Caco-2 (cell line): Measurements from ENCODE around the gene NAALADL2. TPM values are rescaled to one million over a fixed set of nuclear protein-coding genes. Genes with fewer than 3 reads are reported as not detected.
"Not testable (repeated sequence)": the region's sequence is repeated elsewhere in the genome, so short reads cannot be mapped to it uniquely, and the experiment has no call there.

ENCODE experiments used
- BruUV-seq: library from RNA; stranded (reverse); fragments of 400-500 nt; replicated peaks from 2 replicates; lab custom pipeline; 2021; lab: Mats Ljungman, UMichigan
- CTCF ChIA-PET: fragments of 300-600 bp; sonication (Branson Sonifier 250); formaldehyde crosslinking; loops from one replicate; lab custom pipeline; 2022; ENCODE audit warnings: antibody characterized with exemption; lab: Charles Lee
- POLR2A ChIA-PET: fragments of 300-600 bp; sonication (Branson Sonifier 250); formaldehyde crosslinking; loops from one replicate; lab custom pipeline; 2022; ENCODE audit warnings: antibody characterized with exemption; lab: Charles Lee
- DNase-seq, 2 experiments: peaks; one replicate each; pipeline versions ENCODE4 v3.0.0 to v3.0.0-alpha.2; 2020 to 2022
- H3K27me3 ChIP-seq: replicated peaks from 2 replicates; pipeline ENCODE4 v1.6.0; 2011; ENCODE audit warnings: low read length; ENCODE audit not compliant: control insufficient read depth, insufficient read depth
- H3K36me3 ChIP-seq: 2 replicates; pipeline ENCODE4 v1.5.1; 2011; ENCODE audit warnings: low read length; ENCODE audit not compliant: control insufficient read depth, insufficient read depth
- H3K4me1 ChIP-seq: fragments of 250-450 bp; sonication (Bioruptor Pico); 2 replicates; pipeline ENCODE4 v1.5.1; 2020; ENCODE audit warnings: mild to moderate bottlenecking
- H3K4me3 ChIP-seq: 2 replicates; pipeline ENCODE4 v1.5.1; 2011; ENCODE audit warnings: low read depth, mild to moderate bottlenecking, control low read depth, low read length
- H3K9me3 ChIP-seq: fragments of 250-450 bp; sonication (Bioruptor Pico); 2 replicates; pipeline ENCODE4 v1.5.1; 2020; ENCODE audit warnings: mild to moderate bottlenecking, moderate library complexity
- H3K27ac Mint-ChIP-seq: one replicate; pipeline ENCODE4 v1.8.0; 2022; ENCODE audit warnings: mixed read lengths; ENCODE audit not compliant: unreplicated experiment
- H3K27me3 Mint-ChIP-seq: one replicate; pipeline ENCODE4 v1.8.0; 2022; ENCODE audit warnings: mixed read lengths; ENCODE audit not compliant: insufficient read depth, unreplicated experiment
- H3K36me3 Mint-ChIP-seq: one replicate; pipeline ENCODE4 v1.8.0; 2022; ENCODE audit warnings: mild to moderate bottlenecking, mixed read lengths; ENCODE audit not compliant: insufficient read depth, unreplicated experiment
- H3K4me1 Mint-ChIP-seq: one replicate; pipeline ENCODE4 v1.8.0; 2022; ENCODE audit warnings: low read depth, mixed read lengths; ENCODE audit not compliant: unreplicated experiment
- H3K4me3 Mint-ChIP-seq: one replicate; pipeline ENCODE4 v1.8.0; 2022; ENCODE audit warnings: mild to moderate bottlenecking, moderate library complexity, mixed read lengths; ENCODE audit not compliant: unreplicated experiment
- H3K9me3 Mint-ChIP-seq: one replicate; pipeline ENCODE4 v1.8.0; 2022; ENCODE audit warnings: mixed read lengths; ENCODE audit not compliant: unreplicated experiment
- intact Hi-C: fragments of 100-400 bp; cut with micrococcal nuclease; formaldehyde crosslinking; loops from one replicate; pipeline ENCODE4 v1.10.0; 2022; ENCODE audit not compliant: unreplicated experiment
- total RNA-seq: library from RNA; stranded (reverse); gene quantifications from 2 replicates; pipeline ENCODE4 v1.2.3, GENCODE V29; 2022
- TF ChIP-seq, protein P1 (sequence below), 2 experiments: fragments of 200-600 bp in 1 of 2; IDR thresholded peaks; 1 replicate in 1 of 2; 2 replicates in 1 of 2; pipeline versions ENCODE4 v1.5.1 to v1.8.0; 2011 to 2022; ENCODE audit warnings: antibody characterized with exemption in 1 of 2, control low read depth in 1 of 2, inconsistent platforms in 1 of 2, low read depth in 1 of 2, low read length in 1 of 2, mild to moderate bottlenecking in 1 of 2, moderate library complexity in 1 of 2; ENCODE audit not compliant: insufficient read depth in 1 of 2, severe bottlenecking in 1 of 2, unreplicated experiment in 1 of 2

Gene NAALADL2
- total RNA-seq, 1 experiment from 2014 or later: 4.4 TPM

DNA sequence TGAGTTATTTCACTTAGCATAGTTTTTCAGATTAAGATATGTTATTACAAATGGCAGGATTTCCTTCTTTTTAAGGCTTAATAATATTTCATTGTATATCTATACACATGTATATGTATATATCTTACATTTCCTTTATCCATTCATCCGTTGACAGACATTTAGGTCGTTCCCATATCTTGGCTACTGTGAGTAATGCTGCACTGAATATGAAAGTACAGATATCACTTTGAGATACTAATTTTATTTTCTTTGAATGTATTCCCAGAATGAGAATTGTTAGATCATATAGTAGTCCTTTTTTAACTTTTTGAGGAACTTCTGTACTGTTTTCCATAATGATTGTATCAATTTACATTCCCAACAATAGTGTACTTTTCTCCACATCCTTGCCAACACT lies 270.4 kb downstream of the NAALADL2 start:
- no peaks in the 10 kb centered on the region for H3K27me3 Mint-ChIP-seq
- BruUV-seq: no TSS peak
- POLR2A ChIA-PET: no interaction called here
- no peaks in the 10 kb centered on the region for H3K4me1 Mint-ChIP-seq
- DNase-seq: no peak
- H3K4me1 ChIP-seq: no peaks in the 10 kb centered on the region
- CTCF ChIA-PET: no interaction called here
- no peak overlapping the region for H3K4me3 Mint-ChIP-seq
- H3K9me3 ChIP-seq: no peaks in the 10 kb centered on the region
- H3K4me3 ChIP-seq: no peak overlapping the region
- TF ChIP-seq, protein P1, sequence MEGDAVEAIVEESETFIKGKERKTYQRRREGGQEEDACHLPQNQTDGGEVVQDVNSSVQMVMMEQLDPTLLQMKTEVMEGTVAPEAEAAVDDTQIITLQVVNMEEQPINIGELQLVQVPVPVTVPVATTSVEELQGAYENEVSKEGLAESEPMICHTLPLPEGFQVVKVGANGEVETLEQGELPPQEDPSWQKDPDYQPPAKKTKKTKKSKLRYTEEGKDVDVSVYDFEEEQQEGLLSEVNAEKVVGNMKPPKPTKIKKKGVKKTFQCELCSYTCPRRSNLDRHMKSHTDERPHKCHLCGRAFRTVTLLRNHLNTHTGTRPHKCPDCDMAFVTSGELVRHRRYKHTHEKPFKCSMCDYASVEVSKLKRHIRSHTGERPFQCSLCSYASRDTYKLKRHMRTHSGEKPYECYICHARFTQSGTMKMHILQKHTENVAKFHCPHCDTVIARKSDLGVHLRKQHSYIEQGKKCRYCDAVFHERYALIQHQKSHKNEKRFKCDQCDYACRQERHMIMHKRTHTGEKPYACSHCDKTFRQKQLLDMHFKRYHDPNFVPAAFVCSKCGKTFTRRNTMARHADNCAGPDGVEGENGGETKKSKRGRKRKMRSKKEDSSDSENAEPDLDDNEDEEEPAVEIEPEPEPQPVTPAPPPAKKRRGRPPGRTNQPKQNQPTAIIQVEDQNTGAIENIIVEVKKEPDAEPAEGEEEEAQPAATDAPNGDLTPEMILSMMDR (IDR thresholded peaks at IDR 0.05; ENCODE audit: insufficient read depth in 1 of 2, low read depth in 1 of 2, low read length in 1 of 2, severe bottlenecking in 1 of 2, unreplicated experiment in 1 of 2): no peak
- no peaks in the 10 kb centered on the region for H3K27me3 ChIP-seq
- no peaks in the 10 kb centered on the region for H3K36me3 ChIP-seq
- intact Hi-C loops: no loop called here
- H3K36me3 Mint-ChIP-seq: peaks cover 4% of the 10 kb centered on the region
- no peak overlapping the region for H3K27ac Mint-ChIP-seq
- H3K9me3 Mint-ChIP-seq: no peaks in the 10 kb centered on the region

DNA sequence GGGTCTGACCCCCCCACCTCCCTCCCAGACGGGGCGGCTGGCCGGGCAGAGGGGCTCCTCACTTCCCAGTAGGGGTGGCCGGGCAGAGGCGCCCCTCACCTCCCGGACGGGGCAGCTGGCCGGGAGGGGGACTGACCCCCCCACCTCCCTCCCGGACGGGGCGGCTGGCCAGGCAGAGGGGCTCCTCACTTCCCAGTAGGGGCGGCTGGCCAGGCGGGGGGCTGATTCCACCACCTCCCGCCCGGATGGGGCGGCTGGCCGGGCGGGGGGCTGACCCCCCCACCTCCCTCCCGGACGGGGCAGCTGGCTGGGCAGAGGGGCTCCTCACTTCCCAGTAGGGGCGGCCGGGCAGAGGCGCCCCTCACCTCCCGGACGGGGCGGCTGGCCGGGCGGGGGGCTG lies 272.7 kb downstream of the NAALADL2 start:
- H3K4me3 ChIP-seq, BruUV-seq, H3K36me3 Mint-ChIP-seq, DNase-seq, intact Hi-C loops, POLR2A ChIA-PET, H3K4me3 Mint-ChIP-seq, H3K9me3 ChIP-seq, H3K27me3 ChIP-seq, H3K4me1 Mint-ChIP-seq, CTCF ChIA-PET, H3K27me3 Mint-ChIP-seq, H3K9me3 Mint-ChIP-seq, H3K4me1 ChIP-seq, H3K27ac Mint-ChIP-seq, H3K36me3 ChIP-seq: not testable (repeated sequence)

DNA sequence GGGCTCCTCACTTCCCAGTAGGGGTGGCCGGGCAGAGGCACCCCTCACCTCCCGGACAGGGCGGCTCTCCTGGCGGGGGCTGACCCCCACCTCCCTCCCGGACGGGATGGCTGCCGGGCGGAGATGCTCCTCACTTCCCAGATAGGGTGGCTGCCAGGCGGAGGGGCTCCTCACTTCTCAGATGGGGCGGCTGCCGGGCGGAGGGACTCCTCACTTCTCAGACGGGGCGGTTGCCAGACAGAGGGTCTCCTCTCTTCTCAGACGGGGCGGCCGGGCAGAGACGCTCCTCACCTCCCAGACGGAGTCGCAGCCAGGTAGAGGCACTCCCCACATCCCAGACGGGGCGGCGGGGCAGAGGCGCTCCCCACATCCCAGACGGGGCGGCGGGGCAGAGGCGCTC lies 273.6 kb downstream of the NAALADL2 start:
- H3K9me3 Mint-ChIP-seq, H3K9me3 ChIP-seq, H3K4me3 Mint-ChIP-seq, H3K4me3 ChIP-seq, H3K36me3 Mint-ChIP-seq, H3K4me1 ChIP-seq, BruUV-seq, H3K36me3 ChIP-seq, POLR2A ChIA-PET, H3K27ac Mint-ChIP-seq, H3K4me1 Mint-ChIP-seq, DNase-seq, H3K27me3 Mint-ChIP-seq, intact Hi-C loops, CTCF ChIA-PET, H3K27me3 ChIP-seq: not testable (repeated sequence)

GRCh38 chr3:175144368-175144767 lies 285.2 kb downstream of the NAALADL2 start:
- intact Hi-C loops: no loop called here
- no peaks in the 10 kb centered on the region for H3K27me3 Mint-ChIP-seq
- Histone ChIP-seq H3K27me3 (no peaks in the 10 kb centered on the region), H3K4me1 (no peaks in the 10 kb centered on the region), H3K4me3 (no peak overlapping the region), H3K36me3 (no peaks in the 10 kb centered on the region), H3K9me3 (no peaks in the 10 kb centered on the region)
- no TSS peak for BruUV-seq
- H3K36me3 Mint-ChIP-seq: no peaks in the 10 kb centered on the region
- TF ChIP-seq, protein P1 (IDR thresholded peaks at IDR 0.05; ENCODE audit: insufficient read depth in 1 of 2, low read depth in 1 of 2, low read length in 1 of 2, severe bottlenecking in 1 of 2, unreplicated experiment in 1 of 2): no peak
- H3K4me3 Mint-ChIP-seq: no peak overlapping the region
- H3K9me3 Mint-ChIP-seq: peaks cover 9% of the 10 kb centered on the region
- CTCF ChIA-PET: no interaction called here
- POLR2A ChIA-PET: no interaction called here
- H3K27ac Mint-ChIP-seq: no peak overlapping the region
- H3K4me1 Mint-ChIP-seq: no peaks in the 10 kb centered on the region
- no peak for DNase-seq
